ENCODE measurements around the gene C12orf75.
"Not testable (repeated sequence)": the region's sequence is repeated elsewhere in the genome, so short reads cannot be mapped to it uniquely, and the experiment has no call there.

C12orf75 gene

GRCh38 chr12:105330283-105330930 lies at the start of gene C12orf75:
Gene C12orf75 (plus strand): TSS chr12:105330691. CDS start chr12:105330892, 201 bp downstream.
- no peak for DNase-seq (ENCODE audit: low read depth, low spot score)

GRCh38 chr12:105280966-105281693 lies 49.4 kb upstream of the C12orf75 start:
- no peak for DNase-seq (ENCODE audit: low read depth, low spot score)

- no peak for DNase-seq (ENCODE audit: low read depth, low spot score)
Measured at GRCh38 chr12:105281694-105282049, 48.8 kb upstream of the C12orf75 start.

DNA sequence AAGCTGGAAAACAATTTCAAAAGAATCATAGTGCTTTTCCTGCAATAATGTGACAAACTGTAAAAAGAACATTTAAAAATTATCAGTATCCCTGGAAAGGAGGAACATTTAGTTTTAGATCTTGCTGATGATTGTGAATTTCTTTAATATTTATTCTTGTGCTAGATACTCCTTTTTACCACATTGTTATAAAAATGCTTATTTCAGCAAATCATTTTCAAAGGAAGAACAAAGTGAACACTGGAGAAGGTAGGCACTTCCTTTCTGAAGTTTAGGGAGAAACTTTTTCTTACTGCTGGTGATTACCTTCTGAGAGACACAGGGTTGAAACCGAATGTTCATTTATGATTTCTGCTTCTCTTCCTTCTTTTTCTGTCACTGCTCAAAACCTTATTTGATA lies 45.1 kb upstream of the C12orf75 start:
- no peak for DNase-seq (ENCODE audit: low read depth, low spot score)

- DNase-seq (ENCODE audit: low read depth, low spot score): no peak
Measured at GRCh38 chr12:105287408-105287807, 43.1 kb upstream of the C12orf75 start.

GRCh38 chr12:105288311-105288996 lies 42.0 kb upstream of the C12orf75 start:
- no peak for DNase-seq (ENCODE audit: low read depth, low spot score)

DNA sequence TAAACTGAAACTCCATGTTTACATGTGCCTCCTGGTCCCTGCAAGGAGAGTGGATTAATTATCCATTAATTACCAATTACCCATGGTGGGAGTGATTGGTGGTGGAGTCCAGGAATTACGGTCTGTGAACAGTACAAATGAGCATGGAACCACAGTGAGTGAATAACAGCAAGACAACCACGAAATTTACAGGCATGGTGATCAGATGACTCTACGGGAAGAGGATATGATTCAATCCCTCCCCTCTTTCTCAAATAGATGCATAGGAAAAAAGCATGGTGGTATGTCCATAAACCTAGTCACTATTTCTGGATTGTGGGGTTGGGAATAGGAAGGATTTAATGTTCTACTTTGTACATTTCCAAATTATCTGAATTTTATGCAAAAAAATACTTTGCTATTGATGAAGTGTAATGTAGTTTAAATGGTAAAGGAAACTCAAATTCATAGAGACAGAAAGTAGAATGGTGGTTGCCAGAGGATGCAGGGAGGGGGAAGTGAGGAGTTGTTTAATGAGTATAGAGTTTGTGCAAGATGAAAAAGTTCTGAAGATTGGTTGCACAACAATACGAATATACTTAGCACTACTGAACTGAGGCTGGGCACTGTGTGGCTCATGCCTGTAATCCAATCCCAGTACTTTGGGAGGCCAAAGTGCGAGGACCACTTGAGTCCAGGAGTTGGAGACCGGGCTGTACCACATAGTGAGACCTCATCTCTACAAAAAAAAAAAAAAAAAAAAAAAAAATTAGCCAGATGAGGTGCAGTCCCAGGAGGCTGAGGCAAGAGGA lies 41.2 kb upstream of the C12orf75 start:
- no peak for DNase-seq (ENCODE audit: low read depth, low spot score)

GRCh38 chr12:105291531-105291930 lies 39.0 kb upstream of the C12orf75 start:
- no peak for DNase-seq (ENCODE audit: low read depth, low spot score)

DNA sequence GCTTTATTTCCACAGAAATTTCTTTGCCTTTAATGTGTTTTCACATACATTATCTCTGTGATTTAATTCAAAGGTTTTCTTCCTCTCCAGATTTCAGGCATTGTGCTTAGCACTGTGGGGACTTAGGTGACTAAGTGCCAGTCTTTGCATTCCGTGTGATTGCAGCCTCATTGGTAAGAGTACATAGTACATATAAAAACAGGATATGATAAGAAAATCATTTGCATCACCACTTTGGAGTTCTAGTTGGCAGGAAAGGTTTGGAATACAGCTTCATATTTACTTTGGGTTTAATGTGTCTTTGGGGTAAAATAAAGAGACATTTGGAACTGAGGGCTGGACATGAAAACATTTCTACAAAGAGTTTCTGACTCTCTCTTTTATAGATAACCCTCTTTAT lies 37.8 kb upstream of the C12orf75 start:
- no peak for DNase-seq (ENCODE audit: low read depth, low spot score)

- DNase-seq (ENCODE audit: low read depth, low spot score): no peak
Measured at GRCh38 chr12:105293187-105293586, 37.3 kb upstream of the C12orf75 start.

DNA sequence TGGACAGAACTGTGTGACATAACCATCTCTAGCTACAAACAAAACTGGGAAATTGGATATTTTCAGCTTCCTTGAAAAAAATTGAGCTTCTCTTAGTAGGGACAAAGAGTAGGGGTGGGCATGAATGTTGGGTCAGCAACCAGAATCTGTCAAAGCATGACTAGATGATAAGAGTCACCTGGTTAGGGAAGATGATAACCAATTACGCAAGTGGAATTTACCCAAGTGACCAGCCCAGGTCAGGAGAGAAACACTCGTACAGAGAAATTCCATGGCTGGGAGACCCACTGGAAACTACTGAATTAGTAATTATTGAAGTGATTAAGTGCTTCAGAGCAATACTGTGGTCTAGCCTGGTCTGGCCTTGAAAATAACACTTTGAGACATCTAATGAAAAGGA lies 36.3 kb upstream of the C12orf75 start:
- no peak for DNase-seq (ENCODE audit: low read depth, low spot score)

DNA sequence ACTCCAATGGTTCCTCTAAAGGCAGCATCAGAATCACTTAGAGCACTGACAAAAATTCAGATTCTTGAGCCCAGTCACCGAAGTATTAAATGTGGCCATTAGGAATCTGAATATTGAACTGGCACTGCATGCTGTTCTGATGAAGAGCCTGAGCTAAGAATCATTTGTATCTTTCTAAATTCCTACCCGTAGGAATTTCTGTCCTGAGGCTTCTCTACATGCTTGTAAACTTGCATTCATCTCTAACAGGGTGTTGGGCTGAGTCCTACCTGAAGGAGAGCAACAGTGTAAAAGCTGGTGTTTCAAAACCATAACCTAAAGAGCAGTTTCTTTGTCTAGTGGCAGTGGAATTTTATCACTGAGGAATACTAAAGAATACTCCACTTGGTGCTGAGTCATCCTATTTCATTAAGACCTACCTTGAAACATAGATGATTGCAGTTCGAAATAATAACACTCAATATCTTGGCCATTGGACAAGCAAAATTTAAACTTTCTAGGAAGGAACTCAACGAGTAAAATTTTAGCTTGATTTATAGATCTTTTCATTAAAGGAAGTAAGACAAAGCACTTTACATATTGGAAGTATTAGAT lies 35.5 kb upstream of the C12orf75 start:
- no peak for DNase-seq (ENCODE audit: low read depth, low spot score)

DNA sequence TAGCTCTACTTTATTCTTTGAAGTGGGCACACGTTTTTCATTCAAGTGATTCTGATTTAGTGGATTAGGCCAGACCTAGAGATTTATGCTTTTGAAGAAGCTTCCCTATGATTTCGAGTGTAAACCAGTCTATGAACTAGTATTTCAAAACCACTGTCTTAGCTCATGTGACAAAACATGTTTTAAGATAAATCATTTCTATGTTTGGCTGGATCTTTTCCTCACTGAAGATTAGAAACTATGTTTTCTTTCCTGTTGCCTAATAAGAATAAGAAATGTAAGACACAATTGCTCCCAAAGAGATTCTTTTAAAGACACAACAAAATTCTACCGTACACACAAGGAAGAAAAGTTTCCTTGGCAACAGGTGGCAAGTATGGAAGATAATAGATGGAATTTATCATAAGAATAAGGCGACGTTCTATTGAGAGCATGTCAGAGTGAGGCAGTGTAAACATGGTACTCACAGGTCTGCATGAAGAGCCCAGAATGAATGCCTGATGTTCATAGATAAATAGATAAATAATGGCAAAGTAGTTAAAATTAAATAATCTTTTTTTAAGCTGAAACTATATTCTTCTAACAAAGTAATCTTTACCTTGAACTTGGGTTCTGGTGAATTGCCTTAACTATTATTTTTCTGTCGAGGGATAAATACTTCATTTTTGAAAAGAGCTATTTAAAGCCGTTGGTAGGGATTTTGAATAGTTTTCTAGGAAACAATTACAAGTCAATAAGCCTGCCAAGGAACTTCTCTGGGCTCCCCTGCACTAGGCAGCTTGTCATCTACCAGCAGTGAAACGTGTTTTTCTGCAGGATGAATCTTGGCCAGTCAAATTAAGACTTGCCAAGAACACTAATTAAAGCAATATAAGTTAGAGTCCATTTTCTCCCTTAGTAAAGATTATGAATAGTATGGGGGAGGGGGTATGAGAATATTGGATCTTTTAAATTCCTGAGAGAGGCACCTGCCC lies 34.1 kb upstream of the C12orf75 start:
- DNase-seq (ENCODE audit: low read depth, low spot score): no peak

- DNase-seq (ENCODE audit: low read depth, low spot score): no peak
Measured at GRCh38 chr12:105300883-105301282, 29.6 kb upstream of the C12orf75 start.

- no peak for DNase-seq (ENCODE audit: low read depth, low spot score)
Measured at GRCh38 chr12:105301696-105302095, 28.8 kb upstream of the C12orf75 start.

DNA sequence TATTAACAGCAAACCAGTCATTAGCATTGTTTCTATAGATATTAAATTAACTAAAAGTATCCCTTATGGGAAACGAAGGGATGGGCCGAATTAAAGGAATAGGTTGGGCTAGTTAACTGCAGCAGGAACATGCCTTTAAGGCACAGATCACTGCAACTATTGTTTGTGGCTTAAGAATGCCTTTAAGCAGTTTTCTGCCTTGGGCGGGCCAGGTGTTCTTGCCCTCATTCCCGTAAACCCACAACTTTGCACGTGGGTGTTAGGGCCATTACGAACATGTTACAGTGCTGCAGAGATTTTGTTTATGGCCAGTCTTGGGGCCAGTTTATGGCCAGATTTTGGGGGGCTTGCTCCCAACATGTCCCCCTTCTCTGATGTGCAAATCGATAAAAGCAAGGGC lies 27.5 kb upstream of the C12orf75 start:
- DNase-seq (ENCODE audit: low read depth, low spot score): not testable (repeated sequence)

GRCh38 chr12:105304626-105305025 lies 25.9 kb upstream of the C12orf75 start:
- not testable (repeated sequence) for DNase-seq (ENCODE audit: low read depth, low spot score)

GRCh38 chr12:105307601-105308314 lies 22.7 kb upstream of the C12orf75 start:
- not testable (repeated sequence) for DNase-seq (ENCODE audit: low read depth, low spot score)

GRCh38 chr12:105308839-105309238 lies 21.7 kb upstream of the C12orf75 start:
- not testable (repeated sequence) for DNase-seq (ENCODE audit: low read depth, low spot score)

- DNase-seq (ENCODE audit: low read depth, low spot score): not testable (repeated sequence)
Measured at GRCh38 chr12:105309384-105309783, 21.1 kb upstream of the C12orf75 start.

Measured in iPS DF 19.7 (cell line).